ENCODE data around the gene WWP2.
"Not testable (repeated sequence)": the region's sequence is repeated elsewhere in the genome, so short reads cannot be mapped to it uniquely, and the experiment has no call there.

The WWP2 gene

DNA sequence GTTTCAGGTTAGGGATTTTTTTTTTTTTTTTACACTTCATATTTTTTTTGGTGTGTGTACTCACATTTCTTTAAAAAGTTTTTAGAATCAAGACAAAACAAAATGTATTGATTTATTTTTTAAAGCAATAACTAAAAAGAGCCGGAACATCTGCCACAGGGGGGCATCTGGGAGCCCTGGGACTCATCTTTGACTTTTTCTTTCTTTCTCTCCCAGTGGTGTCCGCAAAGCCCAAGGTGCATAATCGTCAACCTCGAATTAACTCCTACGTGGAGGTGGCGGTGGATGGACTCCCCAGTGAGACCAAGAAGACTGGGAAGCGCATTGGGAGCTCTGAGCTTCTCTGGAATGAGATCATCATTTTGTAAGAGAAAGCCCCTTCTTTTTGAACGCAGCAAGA lies 36.3 kb downstream of the WWP2 start:
- DNase-seq, result no peak

GRCh38 chr16:69799611-69800031 lies 37.5 kb downstream of the WWP2 start:
- DNase-seq, result no peak

DNA sequence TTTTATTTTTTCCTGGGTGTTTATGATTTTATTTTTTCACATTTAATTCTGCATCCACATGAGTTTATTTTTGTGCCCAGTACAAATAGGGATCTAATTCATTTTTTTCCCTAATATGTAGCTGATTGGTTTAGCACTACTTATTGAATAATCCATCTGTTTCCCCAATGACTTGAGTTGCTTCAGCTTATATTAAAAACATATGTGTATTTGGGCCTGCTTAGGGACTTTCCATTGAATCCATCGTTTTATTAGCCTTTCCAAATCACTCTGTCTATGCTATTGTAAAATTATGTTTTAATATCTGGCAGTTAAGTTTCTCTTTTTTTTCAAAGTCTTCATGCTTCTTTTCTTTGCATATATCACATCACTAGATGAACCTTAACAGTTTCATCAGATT lies 42.2 kb downstream of the WWP2 start:
- no peak for DNase-seq

GRCh38 chr16:69806776-69807175 lies 44.6 kb downstream of the WWP2 start:
- DNase-seq, result not testable (repeated sequence)

DNA sequence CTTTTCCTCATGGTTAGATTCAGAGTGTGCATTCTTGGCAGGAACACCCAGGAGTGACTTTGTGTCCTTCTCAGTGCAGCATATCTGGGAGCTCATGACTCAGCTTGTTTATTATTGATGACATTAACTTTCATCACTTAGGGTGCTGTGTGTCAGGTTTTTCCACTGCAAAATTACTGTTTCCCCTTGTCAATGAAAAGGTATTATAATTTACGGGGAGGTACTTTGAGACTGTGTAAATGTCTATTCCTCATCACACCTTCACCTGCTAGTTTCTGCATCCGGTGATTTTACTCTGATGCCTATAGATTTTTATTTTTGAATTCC lies 50.5 kb downstream of the WWP2 start:
- no peak for DNase-seq

DNA sequence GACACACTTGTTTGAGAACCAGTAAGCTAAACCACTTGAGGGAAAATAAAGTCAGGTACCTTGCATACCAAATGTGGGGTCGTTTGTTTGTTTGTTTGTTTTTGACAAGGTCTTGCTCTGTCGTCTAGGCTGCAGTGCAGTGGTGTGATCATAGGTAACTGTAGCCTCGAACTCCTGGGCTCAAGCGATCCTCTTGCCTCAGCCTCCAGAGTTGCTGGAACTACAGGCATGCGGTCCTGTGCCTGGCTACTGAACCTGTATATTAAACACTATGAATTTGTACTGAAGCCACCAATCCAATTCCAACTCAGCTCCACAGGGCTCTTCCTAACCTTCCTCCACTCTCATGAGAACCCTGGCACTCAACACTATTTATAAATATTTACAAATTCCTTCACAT lies 51.9 kb downstream of the WWP2 start:
- DNase-seq, result no peak

GRCh38 chr16:69814561-69814960 lies 52.4 kb downstream of the WWP2 start:
- no peak for DNase-seq

- not testable (repeated sequence) for DNase-seq
These were observed 53.2 kb downstream of the WWP2 start for GRCh38 chr16:69815216-69815883.

DNA sequence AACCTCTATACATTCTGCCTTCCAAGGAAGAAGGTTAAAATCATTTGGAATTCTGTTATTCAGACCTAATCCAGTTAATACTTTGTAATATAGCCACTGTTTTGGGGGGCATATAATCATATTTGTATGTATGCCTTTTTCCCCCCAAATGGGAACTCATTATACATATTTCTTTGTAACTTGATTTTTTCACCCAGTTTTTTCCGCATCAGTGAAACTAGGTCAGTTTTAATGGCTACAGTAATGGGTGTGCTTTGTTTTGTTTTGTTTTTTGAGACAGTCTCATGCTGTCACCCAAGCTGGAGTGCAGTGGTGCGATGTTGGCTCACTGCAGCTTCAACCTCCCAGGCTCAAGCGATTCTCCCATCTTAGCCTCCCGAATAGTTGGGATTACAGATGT lies 54.9 kb downstream of the WWP2 start:
- DNase-seq, result no peak

DNA sequence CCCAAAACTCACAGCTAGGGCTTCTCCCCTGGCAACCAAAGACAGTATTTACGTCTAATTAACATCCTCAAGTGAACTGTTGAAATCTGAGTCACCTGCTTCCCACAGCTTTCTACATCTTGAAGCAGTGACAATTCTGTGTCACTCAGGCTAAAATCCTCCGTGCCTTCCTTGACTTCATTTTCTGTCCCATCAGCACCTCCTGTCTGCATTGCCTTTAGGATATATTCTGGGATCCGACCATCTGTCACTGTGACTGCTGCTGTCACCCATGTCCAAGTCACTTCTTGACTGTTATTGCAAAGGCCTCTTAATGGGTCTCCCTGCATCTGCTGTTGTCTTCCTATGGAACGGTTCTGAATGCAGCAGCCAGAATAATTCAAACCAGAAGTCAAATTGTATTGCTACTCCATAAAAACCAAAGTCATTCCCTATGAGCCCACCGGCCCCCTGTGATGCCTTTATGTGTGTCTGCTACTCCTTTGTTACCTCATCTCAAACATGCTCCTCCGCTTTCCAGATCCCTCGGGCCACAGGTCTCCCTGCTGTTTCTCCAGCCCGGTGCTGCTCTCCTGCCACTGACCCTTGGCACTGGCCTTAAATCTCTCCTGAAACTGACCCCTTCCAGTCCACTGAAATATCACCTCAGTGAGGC lies 56.9 kb downstream of the WWP2 start:
- no peak for DNase-seq

- no peak for DNase-seq
These were observed 58.9 kb downstream of the WWP2 start for GRCh38 chr16:69820926-69821541.

GRCh38 chr16:69821844-69822173 lies 59.7 kb downstream of the WWP2 start:
- DNase-seq, result no peak

- DNase-seq, result no peak
These were observed 60.2 kb downstream of the WWP2 start for GRCh38 chr16:69822174-69822935.

DNA sequence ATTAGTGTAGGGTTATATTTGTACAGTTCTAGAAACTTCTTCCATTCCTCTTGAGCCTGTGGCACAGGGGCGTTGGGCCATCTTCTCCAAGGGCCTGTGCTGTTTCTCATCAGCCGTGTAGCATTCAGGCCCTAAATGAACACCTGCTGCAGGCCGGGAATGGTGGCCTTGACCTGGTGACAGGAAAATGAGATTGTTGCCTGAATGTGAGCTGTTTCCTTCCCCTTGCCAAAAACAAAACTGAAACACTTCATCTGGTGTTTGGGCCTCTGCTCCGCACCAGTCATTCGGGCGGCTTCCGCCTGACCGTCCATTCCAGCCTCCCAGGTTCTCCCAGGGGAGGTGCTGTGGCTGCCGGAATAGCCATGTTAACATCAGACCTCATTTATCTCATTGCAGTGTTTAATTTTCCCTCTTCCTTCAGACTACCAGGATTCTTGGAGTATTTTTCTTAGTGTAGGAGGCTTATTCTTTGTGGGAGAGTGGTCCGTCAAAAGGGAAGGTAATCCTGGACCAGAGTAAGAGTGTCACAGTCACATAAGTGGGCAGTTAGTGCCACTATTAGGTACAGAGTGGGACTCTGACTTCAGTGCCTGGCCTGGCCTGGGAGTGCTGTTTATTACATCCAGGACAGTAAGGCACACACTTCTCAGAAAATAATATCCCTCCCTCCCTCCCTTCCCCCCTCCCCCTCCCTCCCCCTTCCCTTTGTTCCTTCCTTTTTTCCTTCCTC lies 61.9 kb downstream of the WWP2 start:
- DNase-seq, result no peak

DNA sequence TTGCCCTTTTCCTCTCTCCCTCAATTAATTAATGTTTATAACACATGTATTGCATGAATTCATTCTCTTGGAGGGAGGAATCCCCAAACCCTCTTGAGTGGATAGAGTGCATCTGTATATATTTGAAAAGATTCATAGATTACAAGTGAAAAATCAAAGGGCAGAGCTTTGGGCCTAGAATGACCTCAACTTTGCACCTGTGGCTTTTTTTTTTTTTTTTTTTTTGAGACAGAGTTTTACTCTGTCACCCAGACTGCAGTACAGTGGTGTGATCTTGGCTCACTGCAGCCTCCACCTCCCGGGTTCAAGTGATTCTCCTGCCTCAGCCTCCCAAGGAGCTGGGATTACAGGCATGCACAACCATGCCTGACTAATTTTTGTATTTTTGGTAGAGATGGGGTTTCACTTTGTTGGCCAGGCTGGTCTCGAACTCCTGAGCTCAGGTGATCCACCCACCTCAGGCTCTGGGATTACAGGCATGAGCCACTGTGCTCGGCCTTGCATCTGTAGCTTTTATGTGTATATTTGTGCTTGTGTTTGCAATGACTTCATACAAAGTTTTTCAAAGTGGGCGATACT lies 62.5 kb downstream of the WWP2 start:
- DNase-seq, result not testable (repeated sequence)

DNA sequence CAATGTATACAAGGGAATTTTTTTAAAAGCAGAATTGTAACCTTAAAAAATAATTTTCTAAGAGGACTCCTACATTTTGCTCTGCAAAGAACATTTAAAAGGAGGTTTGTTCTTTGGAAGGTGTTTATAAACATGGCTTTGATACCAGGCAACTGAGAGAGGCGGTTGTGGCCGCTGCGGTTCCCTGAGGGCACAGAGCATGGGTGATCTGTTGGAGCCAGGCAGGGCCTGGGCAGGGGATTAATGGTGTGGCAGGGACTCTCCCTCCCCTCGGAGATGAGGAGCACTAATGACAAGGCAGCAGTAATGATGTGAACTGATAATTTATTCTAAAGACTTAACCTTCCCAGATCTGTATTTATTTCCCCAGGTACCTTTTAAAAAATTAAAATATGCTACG lies 65.4 kb downstream of the WWP2 start:
- DNase-seq, result no peak

DNA sequence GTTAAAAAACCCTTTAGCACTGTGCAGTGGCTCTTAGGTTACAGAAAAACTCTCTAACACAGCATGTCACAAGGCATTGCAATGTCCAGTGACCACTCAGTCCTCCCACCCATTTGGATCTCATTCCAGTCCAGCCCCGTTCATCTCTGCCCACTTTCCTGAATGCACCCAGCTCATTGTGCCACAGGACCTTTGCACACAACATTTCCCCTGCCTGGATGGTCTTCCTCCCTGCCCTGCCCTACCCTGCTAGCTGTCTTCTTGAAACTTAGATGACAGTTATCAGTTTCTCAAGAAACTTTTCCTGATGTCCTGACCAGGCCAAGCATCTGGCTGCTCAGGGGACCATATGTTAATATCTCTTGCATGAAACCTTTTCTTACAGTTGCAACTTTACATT lies 67.2 kb downstream of the WWP2 start:
- no peak for DNase-seq

DNA sequence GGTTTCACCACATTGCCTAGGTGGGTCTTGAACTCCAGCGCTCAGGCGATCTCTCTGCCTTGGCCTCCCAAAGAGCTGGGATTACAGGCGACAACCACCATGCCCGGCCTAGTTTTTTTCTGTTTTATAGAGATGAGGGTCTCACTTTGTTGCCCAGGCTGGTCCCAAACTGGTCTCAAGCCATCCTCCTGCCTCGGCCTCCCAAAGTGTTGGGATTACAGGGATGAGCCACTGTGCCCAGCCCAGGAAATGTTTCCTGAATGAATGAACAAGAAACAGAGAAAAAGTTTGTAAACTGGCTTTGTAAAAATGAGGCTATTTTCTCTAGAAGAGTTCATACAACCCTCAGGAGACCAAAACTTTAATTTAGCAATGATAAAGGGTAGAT lies 68.0 kb downstream of the WWP2 start:
- no peak for DNase-seq

GRCh38 chr16:69830534-69831211 lies 68.5 kb downstream of the WWP2 start:
- no peak for DNase-seq

- no peak for DNase-seq
These were observed 69.3 kb downstream of the WWP2 start for GRCh38 chr16:69831212-69832123.

Data from NCI-H2081 treated with DMSO at 0.1 percent for 48 hours (cell line).